HCT116 (cell line): ENCODE measurements around the gene DEFB129. TPM values are rescaled to one million over a fixed set of nuclear protein-coding genes. Genes with fewer than 3 reads are reported as not detected.

Experiments used
- ATAC-seq: fragments of 200-7000 bp; cut with Tn5 transposase; 2 replicates; pipeline ENCODE4 v1.9.1; 2020; ENCODE audit warnings: mild to moderate bottlenecking, moderate library complexity
- BruUV-seq: library from RNA; stranded (reverse); fragments of 400-500 nt; replicated peaks from 2 replicates; lab custom pipeline; 2021; lab: Mats Ljungman, UMichigan
- CTCF ChIA-PET: fragments of 300-600 bp; sonication (Branson Sonifier 250); formaldehyde crosslinking; loops from one replicate; lab custom pipeline; 2021; ENCODE audit warnings: antibody characterized with exemption; lab: Charles Lee
- POLR2A ChIA-PET: fragments of 300-600, 350-600 bp; sonication (Branson Sonifier 250); formaldehyde crosslinking; loops from one replicate; lab custom pipeline; 2021; ENCODE audit warnings: antibody characterized with exemption; lab: Charles Lee
- RAD21 ChIA-PET, 2 experiments: fragments of 300-600 bp; sonication (Branson Sonifier 250); formaldehyde crosslinking; loops; one replicate each; lab custom pipeline; 2023; ENCODE audit warnings: low total read pairs in 2 of 2; ENCODE audit not compliant: uncharacterized antibody in 2 of 2, unreplicated experiment in 2 of 2, low non-redundant PET in 1 of 2; lab: Charles Lee
- DNase-seq: peaks from one replicate; pipeline ENCODE4 v3.0.0-alpha.2; 2010; ENCODE audit warnings: low read depth, low spot score
- H2AFZ ChIP-seq: fragments of 200-600 bp; shearing (Covaris generic), sonication (generic); 2 replicates; pipeline ENCODE4 v1.6.1; 2017; ENCODE audit warnings: low read depth, mixed run types, mixed read lengths, antibody characterized with exemption, low read length; ENCODE audit not compliant: poor library complexity, severe bottlenecking
- H3K27ac ChIP-seq: 2 replicates; pipeline ENCODE4 v1.5.1; 2012; ENCODE audit warnings: low read depth, low read length
- H3K27me3 ChIP-seq: fragments of 200-600 bp; sonication (generic); 2 replicates; pipeline ENCODE4 v1.6.1; 2016; ENCODE audit warnings: mixed run types, low read length, mixed read lengths; ENCODE audit not compliant: insufficient read depth
- H3K36me3 ChIP-seq, 2 experiments: fragments of 200-500 bp in 1 of 2; fragments of 200-600 bp in 1 of 2; sonication (Bioruptor generic) in 1 of 2; sonication (generic) in 1 of 2; 2 replicates each; pipeline versions ENCODE4 v1.5.1 to v1.6.1; 2014 to 2016; ENCODE audit warnings: low read length in 2 of 2, inconsistent platforms in 1 of 2, mixed read lengths in 1 of 2, mixed run types in 1 of 2; ENCODE audit not compliant: insufficient read depth in 2 of 2, control insufficient read depth in 1 of 2
- H3K4me1 ChIP-seq, 2 experiments: fragments of 200-600 bp in 1 of 2; sonication (generic) in 1 of 2; 2 replicates each; pipeline versions ENCODE4 v1.5.1 to v1.6.1; 2012 to 2017; ENCODE audit warnings: low read length in 2 of 2, inconsistent platforms in 1 of 2, mild to moderate bottlenecking in 1 of 2, mixed read lengths in 1 of 2, mixed run types in 1 of 2, moderate library complexity in 1 of 2; ENCODE audit not compliant: insufficient read depth in 2 of 2, control insufficient read depth in 1 of 2
- H3K4me2 ChIP-seq: fragments of 200-600 bp; sonication (generic); 2 replicates; pipeline ENCODE4 v1.6.1; 2017; ENCODE audit warnings: mixed run types, low read length, mixed read lengths
- H3K4me3 ChIP-seq, 2 experiments: fragments of 200-600 bp in 1 of 2; sonication (generic) in 1 of 2; replicated peaks in 1 of 2; 2 replicates each; pipeline ENCODE4 v1.5.1; 2011 to 2016; ENCODE audit warnings: low read length in 2 of 2, control low read depth in 1 of 2, low read depth in 1 of 2, mild to moderate bottlenecking in 1 of 2, mixed read lengths in 1 of 2, mixed run types in 1 of 2
- H3K79me2 ChIP-seq: fragments of 200-600 bp; sonication (generic); 2 replicates; pipeline ENCODE4 v1.6.1; 2017; ENCODE audit warnings: mild to moderate bottlenecking, mixed run types, low read length, moderate library complexity, mixed read lengths; ENCODE audit not compliant: insufficient read depth
- H3K9ac ChIP-seq: fragments of 200-600 bp; sonication (generic); 2 replicates; pipeline ENCODE4 v1.6.1; 2016; ENCODE audit warnings: low read length, mixed read lengths
- H3K9me2 ChIP-seq: fragments of 200-600 bp; sonication (generic), shearing (Covaris generic); 2 replicates; pipeline ENCODE4 v1.6.1; 2017; ENCODE audit warnings: mixed run types, mild to moderate bottlenecking, moderate library complexity; ENCODE audit not compliant: insufficient read depth
- H3K9me3 ChIP-seq, 2 experiments: fragments of 200-500 bp in 1 of 2; fragments of 200-600 bp in 1 of 2; sonication (Bioruptor generic) in 1 of 2; sonication (generic) in 1 of 2; 2 replicates each; pipeline ENCODE4 v1.6.1; 2014 to 2017; ENCODE audit warnings: low read length in 2 of 2, mixed read lengths in 2 of 2, inconsistent platforms in 1 of 2, low read depth in 1 of 2, mild to moderate bottlenecking in 1 of 2, mixed run types in 1 of 2, moderate library complexity in 1 of 2; ENCODE audit not compliant: control insufficient read depth in 1 of 2, insufficient read depth in 1 of 2
- H4K20me1 ChIP-seq: fragments of 200-600 bp; sonication (generic), shearing (Covaris generic); 2 replicates; pipeline ENCODE4 v1.6.1; 2017; ENCODE audit warnings: mixed run types, mild to moderate bottlenecking, moderate library complexity; ENCODE audit not compliant: insufficient read depth
- CBX3 ChIP-seq: IDR thresholded peaks from 2 replicates; pipeline ENCODE4 v1.6.1; 2012; ENCODE audit warnings: low read depth
- EGR1 ChIP-seq: IDR thresholded peaks from 2 replicates; pipeline ENCODE4 v1.6.1; 2012; ENCODE audit warnings: low read depth
- EZH2phosphoT487 ChIP-seq: fragments of 200-600 bp; IDR thresholded peaks from 2 replicates; pipeline ENCODE4 v1.6.1; 2018; ENCODE audit warnings: antibody characterized with exemption, borderline replicate concordance
- JUND ChIP-seq: IDR thresholded peaks from 2 replicates; pipeline ENCODE4 v1.6.1; 2012
- MAX ChIP-seq: IDR thresholded peaks from 2 replicates; pipeline ENCODE4 v1.6.1; 2012
- POLR2AphosphoS5 ChIP-seq: IDR thresholded peaks from 2 replicates; pipeline ENCODE4 v1.6.1; 2011; ENCODE audit warnings: mild to moderate bottlenecking, low read depth, low read length, moderate library complexity
- RAD21 ChIP-seq: IDR thresholded peaks from 2 replicates; pipeline ENCODE4 v1.6.1; 2012; ENCODE audit warnings: low read depth, mild to moderate bottlenecking
- SP1 ChIP-seq: IDR thresholded peaks from 2 replicates; pipeline ENCODE4 v1.6.1; 2012; ENCODE audit warnings: low read depth
- TCF7L2 ChIP-seq: IDR thresholded peaks from 2 replicates; pipeline ENCODE4 v1.7.0; 2011; ENCODE audit warnings: borderline replicate concordance, inconsistent platforms; ENCODE audit not compliant: insufficient read depth, insufficient read length; ENCODE audit errors: extremely low read depth
- YY1 ChIP-seq: IDR thresholded peaks from 2 replicates; pipeline ENCODE4 v1.6.1; 2011; ENCODE audit warnings: low read length, low read depth, moderate library complexity, mild to moderate bottlenecking; ENCODE audit not compliant: insufficient replicate concordance; ENCODE audit errors: extremely low read depth
- ZBTB33 ChIP-seq: IDR thresholded peaks from 2 replicates; pipeline ENCODE4 v1.6.1; 2011; ENCODE audit warnings: mild to moderate bottlenecking, low read length, moderate library complexity; ENCODE audit not compliant: insufficient replicate concordance; ENCODE audit errors: extremely low read depth
- intact Hi-C: fragments of 100-400 bp; cut with micrococcal nuclease; formaldehyde crosslinking; loops from 2 replicates; pipeline ENCODE4 v1.10.0; 2022
- total RNA-seq: library from RNA; stranded (reverse); gene quantifications from one replicate; pipeline ENCODE4 v1.2.1, GENCODE V29; 2021; ENCODE audit not compliant: unreplicated experiment
- TF ChIP-seq, protein P1 (sequence below), 3 experiments: fragments of 200-600 bp in 1 of 3; sonication (generic) in 1 of 3; IDR thresholded peaks in 2 of 3; conservative IDR thresholded peaks in 1 of 3; 2 replicates each; pipeline ENCODE4 v1.5.1; 2012 to 2017; ENCODE audit warnings: low read depth in 2 of 3, low read length in 2 of 3, antibody characterized with exemption in 1 of 3, borderline replicate concordance in 1 of 3, control low read depth in 1 of 3, mild to moderate bottlenecking in 1 of 3, mixed read lengths in 1 of 3, mixed run types in 1 of 3, moderate library complexity in 1 of 3; ENCODE audit not compliant: insufficient read depth in 1 of 3

DEFB129 gene
- total RNA-seq, 1 experiment from 2014 or later, result not detected

GRCh38 chr20:266596-267562, 39.8 kb downstream of the DEFB129 start:
- DNase-seq (peak; percentile 65), ATAC-seq (peak; percentile 90)
- intact Hi-C loops, result loop anchor here (2.0 kb wide), 1 partner anchor 58 kb away; the partner anchor contains the start of gene SOX12
- ChIA-PET CTCF (interaction anchor here (0.7 to 1.2 kb wide), 3 partner anchors 9 to 64 kb away, joined by 3 to 5 read pairs (median 3); partner anchors contain the start of gene DEFB132), POLR2A (interaction anchor here (1.4 kb wide), 1 partner anchor 58 kb away, joined by 3 read pairs; no protein-coding TSS in a partner anchor), RAD21 (no interaction called here)
- TF ChIP-seq JUND, result no peak
- TF ChIP-seq RAD21, result peak; percentile 90
- TF ChIP-seq YY1, result peak; percentile 8
- no peak for TF ChIP-seq CBX3
- TF ChIP-seq EGR1, result no peak
- peak; percentile 72 for TF ChIP-seq TCF7L2
- TF ChIP-seq ZBTB33, result no peak
- TF ChIP-seq, protein P1, sequence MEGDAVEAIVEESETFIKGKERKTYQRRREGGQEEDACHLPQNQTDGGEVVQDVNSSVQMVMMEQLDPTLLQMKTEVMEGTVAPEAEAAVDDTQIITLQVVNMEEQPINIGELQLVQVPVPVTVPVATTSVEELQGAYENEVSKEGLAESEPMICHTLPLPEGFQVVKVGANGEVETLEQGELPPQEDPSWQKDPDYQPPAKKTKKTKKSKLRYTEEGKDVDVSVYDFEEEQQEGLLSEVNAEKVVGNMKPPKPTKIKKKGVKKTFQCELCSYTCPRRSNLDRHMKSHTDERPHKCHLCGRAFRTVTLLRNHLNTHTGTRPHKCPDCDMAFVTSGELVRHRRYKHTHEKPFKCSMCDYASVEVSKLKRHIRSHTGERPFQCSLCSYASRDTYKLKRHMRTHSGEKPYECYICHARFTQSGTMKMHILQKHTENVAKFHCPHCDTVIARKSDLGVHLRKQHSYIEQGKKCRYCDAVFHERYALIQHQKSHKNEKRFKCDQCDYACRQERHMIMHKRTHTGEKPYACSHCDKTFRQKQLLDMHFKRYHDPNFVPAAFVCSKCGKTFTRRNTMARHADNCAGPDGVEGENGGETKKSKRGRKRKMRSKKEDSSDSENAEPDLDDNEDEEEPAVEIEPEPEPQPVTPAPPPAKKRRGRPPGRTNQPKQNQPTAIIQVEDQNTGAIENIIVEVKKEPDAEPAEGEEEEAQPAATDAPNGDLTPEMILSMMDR (IDR thresholded peaks at IDR 0.05 in 2 of 3, conservative IDR thresholded peaks at IDR 0.05 in 1 of 3; ENCODE audit: borderline replicate concordance in 1 of 3, insufficient read depth in 1 of 3, low read depth in 2 of 3, low read length in 2 of 3), result peak; percentile 86 to 95 (median 87)
- peak; percentile 57 for TF ChIP-seq MAX
- no peak for TF ChIP-seq EZH2phosphoT487
- TF ChIP-seq SP1, result peak; percentile 24; the same call in 1 of the 2 replicates
- peak; percentile 51 for TF ChIP-seq POLR2AphosphoS5
- Histone ChIP-seq H3K9ac (no peak overlapping the region), H3K27me3 (no peaks in the 10 kb centered on the region), H3K4me1 (peaks cover 6 to 9% of the 10 kb centered on the region in 2 experiments), H3K79me2 (no peaks in the 10 kb centered on the region), H3K36me3 (no peaks in the 10 kb centered on the region; a peak in 1 of 4 replicates), H3K9me2 (no peaks in the 10 kb centered on the region), H3K9me3 (no peaks in the 10 kb centered on the region), H3K4me3 (peak overlapping the region; percentile 20 to 26; a peak in 2 of 4 replicates), H4K20me1 (no peaks in the 10 kb centered on the region), H3K27ac (no peak overlapping the region; the same call in 1 of the 2 replicates), H3K4me2 (peak overlapping the region; percentile 60), H2AFZ (peak overlapping the region; percentile 83)
- TSS peak; percentile 64 for BruUV-seq
